ENCODE measurements around the gene PRND. TPM values are rescaled to one million over a fixed set of nuclear protein-coding genes. Genes with fewer than 3 reads are reported as not detected.
"Not testable (repeated sequence)": the region's sequence is repeated elsewhere in the genome, so short reads cannot be mapped to it uniquely, and the experiment has no call there.

PRND gene
- total and polyA plus RNA-seq, 11 donors, result 0.06 to 0.45 (median 0.25) TPM; not detected in 7

DNA sequence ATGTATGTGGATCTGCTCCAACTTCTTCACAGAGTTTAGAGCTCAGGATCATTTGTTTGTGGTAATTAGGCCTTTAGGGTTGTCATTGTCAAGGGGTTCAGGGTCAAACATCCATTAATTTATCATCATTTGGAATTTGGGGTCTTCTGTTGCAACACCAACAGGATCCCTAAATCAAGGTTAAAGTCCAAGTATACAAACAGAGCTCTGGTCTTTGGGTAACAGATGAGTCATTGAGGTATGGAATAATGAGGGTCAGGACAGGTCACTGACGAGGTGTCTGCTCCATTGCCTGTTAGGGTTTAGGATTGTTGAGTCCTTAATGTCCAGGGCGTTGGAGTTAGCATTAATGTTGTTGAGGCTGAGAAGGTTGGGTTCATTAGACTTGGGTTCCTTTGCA, 47.6 kb downstream of the PRND start:
- H3K4me1 ChIP-seq, result peaks cover 0 to 21% (median 0%) of the 10 kb centered on the region in 12 donors
- no peaks in the 10 kb centered on the region for H3K36me3 ChIP-seq
- no peak overlapping the region for H3K27ac ChIP-seq
- H3K9me3 ChIP-seq, result peaks cover 0 to 14% (median 2%) of the 10 kb centered on the region in 12 donors
- no peaks in the 10 kb centered on the region for H3K27me3 ChIP-seq
- WGBS, 4 donors, result 59 to 90% (median 81%) methylated on average over 2 of the region's 2 CpGs
- no peak for ATAC-seq
- H3K4me3 ChIP-seq, result no peak overlapping the region
- intact Hi-C loops (cut with DNase I), result no loop called here
- TF ChIP-seq POLR2A (IDR thresholded peaks at IDR 0.05), result no peak
- TF ChIP-seq CTCF (IDR thresholded peaks at IDR 0.05), result no peak
- DNase-seq, result no peak

GRCh38 chr20:4770026-4770425, 48.3 kb downstream of the PRND start:
- 51 to 79% (median 69%) methylated on average over 1 of the region's 1 CpG for WGBS, 4 donors
- Histone ChIP-seq H3K27me3 (no peaks in the 10 kb centered on the region), H3K4me3 (no peak overlapping the region), H3K27ac (no peak overlapping the region), H3K9me3 (peaks cover 0 to 14% (median 2%) of the 10 kb centered on the region in 12 donors), H3K4me1 (peaks cover 0 to 14% (median 0%) of the 10 kb centered on the region in 12 donors), H3K36me3 (no peaks in the 10 kb centered on the region)
- DNase-seq (no peak), ATAC-seq (no peak)
- intact Hi-C loops (cut with DNase I), result no loop called here
- TF ChIP-seq POLR2A (IDR thresholded peaks at IDR 0.05), result no peak
- TF ChIP-seq CTCF (IDR thresholded peaks at IDR 0.05), result no peak

DNA sequence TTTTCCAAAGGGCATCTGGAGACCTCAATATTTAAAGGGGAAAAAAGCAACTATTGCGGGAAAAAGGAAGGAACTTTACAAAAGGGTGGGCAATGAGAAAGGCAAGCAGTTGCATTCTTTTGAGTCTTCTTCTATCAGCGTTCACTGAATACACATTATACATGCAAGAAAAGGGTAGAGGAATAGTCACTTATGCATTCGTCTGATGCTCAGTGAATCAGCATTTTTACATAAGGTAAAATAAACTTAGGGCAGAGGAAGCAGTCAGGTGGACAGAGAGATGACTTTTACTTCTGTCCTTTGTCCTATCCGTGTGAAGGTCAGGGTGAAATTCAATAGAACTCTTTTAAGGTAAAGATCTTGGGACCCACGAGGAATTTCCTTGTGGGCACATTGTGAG, 49.3 kb downstream of the PRND start:
- 66 to 87% (median 79%) methylated on average over 5 of the region's 5 CpGs for WGBS, 4 donors
- no peak overlapping the region for H3K4me3 ChIP-seq
- H3K27me3 ChIP-seq, result no peaks in the 10 kb centered on the region
- DNase-seq (no peak), ATAC-seq (no peak)
- H3K9me3 ChIP-seq, result peaks cover 0 to 14% (median 2%) of the 10 kb centered on the region in 12 donors
- no peak overlapping the region for H3K27ac ChIP-seq
- peaks cover 0 to 18% (median 0%) of the 10 kb centered on the region in 12 donors for H3K4me1 ChIP-seq
- TF ChIP-seq POLR2A (IDR thresholded peaks at IDR 0.05), result no peak
- H3K36me3 ChIP-seq, result no peaks in the 10 kb centered on the region
- intact Hi-C loops (cut with DNase I), result no loop called here

DNA sequence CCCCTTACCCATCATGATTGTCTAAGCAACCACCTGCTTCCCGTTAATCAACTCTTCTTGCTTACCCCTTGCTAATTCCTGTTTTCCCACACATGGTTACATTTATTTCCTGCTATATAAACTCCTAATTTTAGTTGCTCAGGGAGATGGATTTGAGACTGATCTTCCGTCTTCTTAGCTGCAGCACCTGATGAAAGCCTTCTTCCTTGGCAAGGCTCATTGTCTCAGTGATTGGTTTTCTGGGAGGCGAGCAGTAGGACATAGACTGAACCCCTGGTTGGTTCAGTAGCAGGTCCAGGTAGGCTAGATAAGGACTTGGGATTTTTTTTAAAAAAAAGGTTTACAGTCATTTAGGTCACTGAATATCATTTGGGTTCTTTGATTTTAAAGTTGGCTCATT, 50.4 kb downstream of the PRND start:
- no peak for TF ChIP-seq CTCF (IDR thresholded peaks at IDR 0.05)
- TF ChIP-seq POLR2A (IDR thresholded peaks at IDR 0.05), result no peak
- no peaks in the 10 kb centered on the region for H3K36me3 ChIP-seq
- intact Hi-C loops (cut with DNase I), result no loop called here
- H3K4me3 ChIP-seq, result no peak overlapping the region
- no peak for ATAC-seq
- H3K27ac ChIP-seq, result no peak overlapping the region
- WGBS, 4 donors, result 89 to 93% (median 92%) methylated on average over 3 of the region's 3 CpGs
- no peaks in the 10 kb centered on the region for H3K27me3 ChIP-seq
- H3K9me3 ChIP-seq, result peaks cover 0 to 14% (median 2%) of the 10 kb centered on the region in 12 donors
- peaks cover 0 to 16% (median 0%) of the 10 kb centered on the region in 12 donors for H3K4me1 ChIP-seq
- no peak for DNase-seq

- 80 to 92% (median 83%) methylated on average over 5 of the region's 5 CpGs for WGBS, 4 donors
- Histone ChIP-seq H3K9me3 (peaks cover 0 to 14% (median 2%) of the 10 kb centered on the region in 12 donors), H3K4me1 (peaks cover 0 to 13% (median 0%) of the 10 kb centered on the region in 12 donors)
- intact Hi-C loops (cut with DNase I); H3K27ac ChIP-seq; H3K27me3 ChIP-seq; H3K36me3 ChIP-seq; ATAC-seq; DNase-seq; H3K4me3 ChIP-seq: not testable (repeated sequence)
Observed at GRCh38 chr20:4773014-4773413, 51.3 kb downstream of the PRND start.
